Mucosa of rectum (tissue), 2 donors: ENCODE measurements around the gene CLCA1.

Source experiments
- H3K27ac ChIP-seq, 2 donors: one replicate each; pipeline ENCODE4 v1.7.0; 2013; ENCODE audit warnings: inconsistent platforms in 2 of 2, low read depth in 2 of 2, low read length in 2 of 2
- H3K27me3 ChIP-seq, 2 donors: one replicate each; pipeline ENCODE4 v1.7.0; 2013; ENCODE audit warnings: low read length in 2 of 2; ENCODE audit not compliant: control insufficient read depth in 2 of 2, insufficient read depth in 2 of 2
- H3K36me3 ChIP-seq, 2 donors: one replicate each; pipeline ENCODE4 v1.7.0; 2013; ENCODE audit warnings: low read length in 2 of 2; ENCODE audit not compliant: control insufficient read depth in 2 of 2, insufficient read depth in 2 of 2
- H3K4me1 ChIP-seq, 2 donors: one replicate each; pipeline ENCODE4 v1.7.0; 2013; ENCODE audit warnings: low read length in 2 of 2, mild to moderate bottlenecking in 1 of 2; ENCODE audit not compliant: control insufficient read depth in 2 of 2, insufficient read depth in 2 of 2
- H3K4me3 ChIP-seq, 2 donors: one replicate each; pipeline ENCODE4 v1.7.0; 2013; ENCODE audit warnings: low read length in 2 of 2
- H3K9ac ChIP-seq, 2 donors: one replicate each; pipeline ENCODE4 v1.7.0; 2013; ENCODE audit warnings: low read length in 2 of 2, low read depth in 1 of 2, mild to moderate bottlenecking in 1 of 2
- H3K9me3 ChIP-seq, 2 donors: one replicate each; pipeline ENCODE4 v1.7.0; 2013; ENCODE audit warnings: low read length in 2 of 2; ENCODE audit not compliant: control insufficient read depth in 2 of 2
- donor health status: healthy.
- donor health status: Normal muscosa, but diverticular disease.

The CLCA1 gene, protein sequence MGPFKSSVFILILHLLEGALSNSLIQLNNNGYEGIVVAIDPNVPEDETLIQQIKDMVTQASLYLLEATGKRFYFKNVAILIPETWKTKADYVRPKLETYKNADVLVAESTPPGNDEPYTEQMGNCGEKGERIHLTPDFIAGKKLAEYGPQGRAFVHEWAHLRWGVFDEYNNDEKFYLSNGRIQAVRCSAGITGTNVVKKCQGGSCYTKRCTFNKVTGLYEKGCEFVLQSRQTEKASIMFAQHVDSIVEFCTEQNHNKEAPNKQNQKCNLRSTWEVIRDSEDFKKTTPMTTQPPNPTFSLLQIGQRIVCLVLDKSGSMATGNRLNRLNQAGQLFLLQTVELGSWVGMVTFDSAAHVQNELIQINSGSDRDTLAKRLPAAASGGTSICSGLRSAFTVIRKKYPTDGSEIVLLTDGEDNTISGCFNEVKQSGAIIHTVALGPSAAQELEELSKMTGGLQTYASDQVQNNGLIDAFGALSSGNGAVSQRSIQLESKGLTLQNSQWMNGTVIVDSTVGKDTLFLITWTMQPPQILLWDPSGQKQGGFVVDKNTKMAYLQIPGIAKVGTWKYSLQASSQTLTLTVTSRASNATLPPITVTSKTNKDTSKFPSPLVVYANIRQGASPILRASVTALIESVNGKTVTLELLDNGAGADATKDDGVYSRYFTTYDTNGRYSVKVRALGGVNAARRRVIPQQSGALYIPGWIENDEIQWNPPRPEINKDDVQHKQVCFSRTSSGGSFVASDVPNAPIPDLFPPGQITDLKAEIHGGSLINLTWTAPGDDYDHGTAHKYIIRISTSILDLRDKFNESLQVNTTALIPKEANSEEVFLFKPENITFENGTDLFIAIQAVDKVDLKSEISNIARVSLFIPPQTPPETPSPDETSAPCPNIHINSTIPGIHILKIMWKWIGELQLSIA

DNA sequence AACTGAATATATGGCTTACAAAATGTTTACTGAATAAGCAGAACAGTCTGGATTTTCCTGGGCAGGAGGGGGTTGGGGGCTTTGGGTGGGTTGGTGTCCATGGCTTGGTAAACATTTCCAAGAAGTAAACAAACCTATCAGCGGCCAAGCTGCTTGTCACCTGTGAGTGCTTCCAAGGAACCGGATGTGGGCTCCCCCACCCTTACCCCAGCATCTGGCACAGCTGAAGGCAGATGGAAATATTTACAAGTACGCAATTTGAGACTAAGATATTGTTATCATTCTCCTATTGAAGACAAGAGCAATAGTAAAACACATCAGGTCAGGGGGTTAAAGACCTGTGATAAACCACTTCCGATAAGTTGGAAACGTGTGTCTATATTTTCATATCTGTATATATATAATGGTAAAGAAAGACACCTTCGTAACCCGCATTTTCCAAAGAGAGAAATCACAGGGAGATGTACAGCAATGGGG, at the start of gene CLCA1:
TSS of gene CLCA1 (plus strand) at position 427 of the 477 bp plus-strand sequence. CDS start at position 472, 45 bp downstream.
- Histone ChIP-seq H3K4me3 (peak within 1 kb of the TSS; percentile 54 to 60), H3K27ac (no peak within 1 kb of the TSS), H3K4me1 (no peaks in the 10 kb centered on the region), H3K9ac (no peak within 1 kb of the TSS), H3K9me3 (no peaks in the 10 kb centered on the region), H3K36me3 (no peaks in the 10 kb centered on the region), H3K27me3 (no peaks in the 10 kb centered on the region)

GRCh38 chr1:86419277-86419903, 49.3 kb upstream of the CLCA1 start:
- Histone ChIP-seq H3K27me3 (no peaks in the 10 kb centered on the region), H3K4me1 (peaks cover 5 to 13% of the 10 kb centered on the region in 2 donors), H3K27ac (no peak overlapping the region), H3K9ac (no peak overlapping the region), H3K4me3 (peak overlapping the region; percentile 28 to 51), H3K36me3 (no peaks in the 10 kb centered on the region), H3K9me3 (no peaks in the 10 kb centered on the region)

DNA sequence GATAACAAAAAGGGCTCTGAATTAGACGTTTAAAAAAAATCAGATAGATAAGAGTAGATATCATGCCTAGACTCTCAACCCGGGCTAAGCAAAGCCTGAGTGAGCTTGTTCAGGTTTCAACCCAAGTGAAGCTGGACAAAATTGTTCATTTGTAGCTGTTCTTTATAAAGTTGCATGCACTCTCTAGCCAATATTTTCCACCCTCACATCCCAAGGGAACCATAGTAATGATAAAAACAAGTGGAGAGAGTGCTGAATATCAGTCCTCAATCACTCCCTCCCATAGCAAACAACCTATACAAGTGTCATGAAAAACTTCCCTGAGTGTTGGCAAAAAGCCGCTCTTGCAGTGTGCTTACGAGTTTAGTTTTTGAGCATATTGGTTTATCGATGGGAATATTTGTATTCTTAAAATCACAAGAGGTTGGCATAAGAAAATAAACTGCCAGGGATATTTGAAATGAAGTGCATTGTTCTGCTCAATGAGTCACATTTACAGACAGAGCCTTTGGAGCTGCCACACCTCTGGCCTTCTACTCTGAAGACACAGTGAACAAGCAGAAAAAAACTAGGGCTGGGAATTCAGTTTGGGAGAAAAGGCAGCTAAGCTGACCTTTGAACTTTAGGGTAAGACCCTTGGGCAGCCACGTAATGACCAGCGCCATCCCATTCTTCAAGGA, 47.0 kb upstream of the CLCA1 start:
- no peak overlapping the region for H3K9ac ChIP-seq
- no peak overlapping the region for H3K27ac ChIP-seq
- no peaks in the 10 kb centered on the region for H3K27me3 ChIP-seq
- peaks cover 2 to 7% of the 10 kb centered on the region in 2 donors for H3K4me1 ChIP-seq
- no peak overlapping the region for H3K4me3 ChIP-seq
- no peaks in the 10 kb centered on the region for H3K9me3 ChIP-seq
- no peaks in the 10 kb centered on the region for H3K36me3 ChIP-seq

DNA sequence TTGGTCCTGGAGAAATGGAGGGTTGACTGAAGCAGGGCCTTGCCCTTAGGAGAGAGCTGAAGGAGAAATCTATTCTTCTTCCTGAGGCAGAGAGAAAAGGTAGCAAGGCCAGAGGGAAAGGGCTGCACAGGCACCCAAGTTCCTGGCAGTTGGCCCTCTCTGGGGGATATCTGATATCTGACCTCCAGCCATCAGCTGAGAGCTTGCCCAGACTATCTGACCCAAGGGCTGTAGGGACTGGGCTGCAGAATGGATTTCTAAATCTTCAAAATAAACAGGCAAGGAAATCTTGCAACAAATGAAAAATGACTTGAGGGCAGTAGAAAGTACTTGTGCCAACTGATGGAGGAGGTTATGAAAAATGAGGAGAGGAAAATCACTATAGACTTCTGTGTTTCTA, 45.3 kb upstream of the CLCA1 start:
- H3K27ac ChIP-seq, result no peak overlapping the region
- H3K4me3 ChIP-seq, result no peak overlapping the region
- no peak overlapping the region for H3K9ac ChIP-seq
- no peaks in the 10 kb centered on the region for H3K9me3 ChIP-seq
- H3K4me1 ChIP-seq, result peaks cover 2 to 7% of the 10 kb centered on the region in 2 donors
- no peaks in the 10 kb centered on the region for H3K27me3 ChIP-seq
- H3K36me3 ChIP-seq, result no peaks in the 10 kb centered on the region

GRCh38 chr1:86423873-86424272, 44.9 kb upstream of the CLCA1 start, which contains the start of gene CLCA2:
Gene CLCA2, plus strand, starts transcription at chr1:86424171. Its CDS starts 77 bp downstream, at chr1:86424248.
- peaks cover 2 to 7% of the 10 kb centered on the region in 2 donors for H3K4me1 ChIP-seq
- H3K9ac ChIP-seq, result no peak within 1 kb of the TSS
- H3K27ac ChIP-seq, result no peak within 1 kb of the TSS
- H3K36me3 ChIP-seq, result no peaks in the 10 kb centered on the region
- no peaks in the 10 kb centered on the region for H3K9me3 ChIP-seq
- no peak within 1 kb of the TSS for H3K4me3 ChIP-seq
- no peaks in the 10 kb centered on the region for H3K27me3 ChIP-seq

- no peaks in the 10 kb centered on the region for H3K9me3 ChIP-seq
- no peak overlapping the region for H3K9ac ChIP-seq
- peaks cover 5 to 7% of the 10 kb centered on the region in 2 donors for H3K4me1 ChIP-seq
- no peaks in the 10 kb centered on the region for H3K27me3 ChIP-seq
- H3K27ac ChIP-seq, result peak overlapping the region in 1 of 2 donors; percentile 10
- no peaks in the 10 kb centered on the region for H3K36me3 ChIP-seq
- H3K4me3 ChIP-seq, result no peak overlapping the region
Observed at GRCh38 chr1:86429122-86429725, 39.5 kb upstream of the CLCA1 start.

GRCh38 chr1:86429835-86430234, 38.9 kb upstream of the CLCA1 start:
- H3K27me3 ChIP-seq, result no peaks in the 10 kb centered on the region
- peak overlapping the region; percentile 18 to 40 for H3K27ac ChIP-seq
- no peak overlapping the region for H3K4me3 ChIP-seq
- H3K4me1 ChIP-seq, result peaks cover 5 to 7% of the 10 kb centered on the region in 2 donors
- no peak overlapping the region for H3K9ac ChIP-seq
- no peaks in the 10 kb centered on the region for H3K36me3 ChIP-seq
- no peaks in the 10 kb centered on the region for H3K9me3 ChIP-seq

DNA sequence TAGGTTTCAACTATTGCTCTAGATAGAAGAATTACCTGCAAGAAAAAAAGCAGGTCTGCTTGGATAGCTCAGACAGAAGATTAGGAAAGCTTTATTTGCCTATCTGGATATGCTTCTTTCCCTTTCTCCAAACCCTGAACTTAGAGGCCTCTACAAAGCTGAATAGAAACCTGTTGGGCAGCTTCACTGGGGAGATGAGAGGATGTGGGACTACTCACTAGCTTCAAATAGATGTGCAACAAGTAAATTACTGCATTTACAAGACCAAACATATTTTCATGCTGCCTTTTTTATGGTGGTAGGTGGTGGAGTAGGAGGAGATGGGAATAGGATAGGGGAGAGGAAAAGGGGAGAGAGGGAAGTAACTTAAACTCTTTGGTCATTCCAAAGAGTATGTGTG, 38.4 kb upstream of the CLCA1 start:
- no peaks in the 10 kb centered on the region for H3K27me3 ChIP-seq
- H3K4me1 ChIP-seq, result peaks cover 5 to 7% of the 10 kb centered on the region in 2 donors
- no peak overlapping the region for H3K9ac ChIP-seq
- no peaks in the 10 kb centered on the region for H3K36me3 ChIP-seq
- H3K4me3 ChIP-seq, result no peak overlapping the region
- peak overlapping the region; percentile 18 to 40 for H3K27ac ChIP-seq
- H3K9me3 ChIP-seq, result no peaks in the 10 kb centered on the region

DNA sequence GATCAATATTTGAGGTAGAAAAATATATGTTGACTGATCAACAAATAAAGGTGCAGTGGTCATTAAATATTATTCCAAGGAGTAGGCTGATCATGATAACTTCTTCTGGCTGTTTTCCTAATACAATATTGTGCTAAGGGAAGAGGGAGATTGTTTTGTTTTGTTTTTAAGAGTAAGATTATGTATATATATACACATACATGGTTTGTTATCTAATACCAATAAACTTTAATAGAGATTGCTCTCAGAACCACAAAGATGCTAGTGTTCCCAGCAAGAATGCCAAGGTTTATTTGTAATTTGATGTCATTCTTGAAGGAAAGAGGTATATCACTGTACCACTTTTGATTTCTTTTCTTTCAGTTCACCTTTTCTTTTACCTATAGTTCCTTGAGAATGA, 34.7 kb upstream of the CLCA1 start:
- no peaks in the 10 kb centered on the region for H3K27me3 ChIP-seq
- H3K9ac ChIP-seq, result no peak overlapping the region
- no peaks in the 10 kb centered on the region for H3K36me3 ChIP-seq
- H3K9me3 ChIP-seq, result no peaks in the 10 kb centered on the region
- H3K27ac ChIP-seq, result no peak overlapping the region
- no peak overlapping the region for H3K4me3 ChIP-seq
- H3K4me1 ChIP-seq, result peaks cover 5 to 7% of the 10 kb centered on the region in 2 donors
